Measurements from ENCODE around the gene ARRDC3. TPM values are rescaled to one million over a fixed set of nuclear protein-coding genes. Genes with fewer than 3 reads are reported as not detected.

The ARRDC3 gene
- total RNA-seq, 1 experiment from 2014 or later = 2.8 TPM

GRCh38 chr5:91430949-91431348 is 47.8 kb upstream of the ARRDC3 start:
- H3T11ph ChIP-seq (ENCODE audit: low read length) = no peak overlapping the region
- no peaks in the 10 kb centered on the region for H4K20me1 ChIP-seq (ENCODE audit: control insufficient read depth, insufficient read depth, insufficient read length)
- no peak overlapping the region for H3K27ac ChIP-seq (ENCODE audit: insufficient read length, low read depth, low read length)
- H3K27me3 Mint-ChIP-seq (ENCODE audit: low read depth) = no peaks in the 10 kb centered on the region
- no peak for DNase-seq
- H2BK15ac ChIP-seq (ENCODE audit: low read depth, low read length) = no peak overlapping the region
- H3K9ac ChIP-seq (ENCODE audit: extremely low read depth, insufficient read length, low read length) = no peak overlapping the region
- no peaks in the 10 kb centered on the region for H3K36me3 Mint-ChIP-seq (ENCODE audit: insufficient read depth in 1 of 3, low read depth in 3 of 3)
- H2BK120ac ChIP-seq (ENCODE audit: low read depth, low read length, poor library complexity, severe bottlenecking) = no peak overlapping the region
- H3K56ac ChIP-seq (ENCODE audit: insufficient read length, low read depth, low read length) = no peak overlapping the region
- H4K8ac ChIP-seq (replicated peaks; ENCODE audit: insufficient read length, low read depth, low read length) = no peak overlapping the region
- H3K9me3 Mint-ChIP-seq = peaks cover 0 to 4% of the 10 kb centered on the region in 2 experiments; a peak in 2 of 5 replicates
- H4K91ac ChIP-seq (ENCODE audit: insufficient read length, low read depth, low read length) = no peak overlapping the region
- no peak overlapping the region for H2BK5ac ChIP-seq (ENCODE audit: insufficient read length, low read length)
- H4K5ac ChIP-seq (ENCODE audit: insufficient read length, low read depth, low read length) = no peak overlapping the region
- H3K4me1 Mint-ChIP-seq = peaks cover 18 to 20% of the 10 kb centered on the region in 2 experiments
- no peak overlapping the region for H3K18ac ChIP-seq (ENCODE audit: insufficient read length, low read depth, low read length)
- no peak overlapping the region for H2BK12ac ChIP-seq (ENCODE audit: insufficient read length, low read depth, low read length)
- no peaks in the 10 kb centered on the region for H3K9me3 ChIP-seq (ENCODE audit: control insufficient read depth, low read depth, low read length)
- no peaks in the 10 kb centered on the region; the same call in 1 of the 2 replicates for H3K79me2 ChIP-seq (ENCODE audit: insufficient read depth, low read length)
- H3K27ac Mint-ChIP-seq = no peak overlapping the region
- no peaks in the 10 kb centered on the region for H3K4me1 ChIP-seq (ENCODE audit: insufficient read depth, low read length)
- H3K23ac ChIP-seq (ENCODE audit: insufficient read length, low read depth, low read length) = no peak overlapping the region
- no peak overlapping the region for H2AK5ac ChIP-seq (ENCODE audit: insufficient read length, low read length)
- no peaks in the 10 kb centered on the region for H3K79me1 ChIP-seq (ENCODE audit: insufficient read depth, low read depth, low read length, poor library complexity, severe bottlenecking)
- H3K27me3 ChIP-seq (ENCODE audit: insufficient read depth, low read length) = no peaks in the 10 kb centered on the region
- H3K4ac ChIP-seq (ENCODE audit: low read depth, low read length) = no peak overlapping the region
- no peak overlapping the region for H2AFZ ChIP-seq (ENCODE audit: low read length)
- H3K23me2 ChIP-seq (ENCODE audit: insufficient read length, low read depth, low read length, poor library complexity, severe bottlenecking) = no peaks in the 10 kb centered on the region
- no peak overlapping the region for H3K4me3 Mint-ChIP-seq
- no peak overlapping the region for H3K14ac ChIP-seq (ENCODE audit: insufficient read depth, low read length)
- no peak overlapping the region for H3K4me2 ChIP-seq (ENCODE audit: insufficient read depth, insufficient read length, low read length)
- no peak for TF ChIP-seq CTCF (conservative IDR thresholded peaks at IDR 0.05)
- no peak overlapping the region for H2BK20ac ChIP-seq (ENCODE audit: low read depth, low read length, poor library complexity, severe bottlenecking)

All from H9 (cell line).